Measurements from ENCODE around the gene SNTG2.

Gene SNTG2

GRCh38 chr2:1374287-1374686 is 423.6 kb downstream of the SNTG2 start:
- Histone ChIP-seq H3K9me3 (ENCODE audit: control insufficient read depth, insufficient read depth, low read length) (peaks cover 5% of the 10 kb centered on the region; the same call in 1 of the 2 replicates), H3K4me2 (ENCODE audit: low read length) (no peak overlapping the region)
- TF ChIP-seq, protein P1, sequence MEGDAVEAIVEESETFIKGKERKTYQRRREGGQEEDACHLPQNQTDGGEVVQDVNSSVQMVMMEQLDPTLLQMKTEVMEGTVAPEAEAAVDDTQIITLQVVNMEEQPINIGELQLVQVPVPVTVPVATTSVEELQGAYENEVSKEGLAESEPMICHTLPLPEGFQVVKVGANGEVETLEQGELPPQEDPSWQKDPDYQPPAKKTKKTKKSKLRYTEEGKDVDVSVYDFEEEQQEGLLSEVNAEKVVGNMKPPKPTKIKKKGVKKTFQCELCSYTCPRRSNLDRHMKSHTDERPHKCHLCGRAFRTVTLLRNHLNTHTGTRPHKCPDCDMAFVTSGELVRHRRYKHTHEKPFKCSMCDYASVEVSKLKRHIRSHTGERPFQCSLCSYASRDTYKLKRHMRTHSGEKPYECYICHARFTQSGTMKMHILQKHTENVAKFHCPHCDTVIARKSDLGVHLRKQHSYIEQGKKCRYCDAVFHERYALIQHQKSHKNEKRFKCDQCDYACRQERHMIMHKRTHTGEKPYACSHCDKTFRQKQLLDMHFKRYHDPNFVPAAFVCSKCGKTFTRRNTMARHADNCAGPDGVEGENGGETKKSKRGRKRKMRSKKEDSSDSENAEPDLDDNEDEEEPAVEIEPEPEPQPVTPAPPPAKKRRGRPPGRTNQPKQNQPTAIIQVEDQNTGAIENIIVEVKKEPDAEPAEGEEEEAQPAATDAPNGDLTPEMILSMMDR (IDR thresholded peaks at IDR 0.05; ENCODE audit: low read depth, low read length, poor library complexity, severe bottlenecking), result no peak
- no peak for TF ChIP-seq EZH2phosphoT487 (IDR thresholded peaks at IDR 0.05; ENCODE audit: borderline replicate concordance, low read length)

DNA sequence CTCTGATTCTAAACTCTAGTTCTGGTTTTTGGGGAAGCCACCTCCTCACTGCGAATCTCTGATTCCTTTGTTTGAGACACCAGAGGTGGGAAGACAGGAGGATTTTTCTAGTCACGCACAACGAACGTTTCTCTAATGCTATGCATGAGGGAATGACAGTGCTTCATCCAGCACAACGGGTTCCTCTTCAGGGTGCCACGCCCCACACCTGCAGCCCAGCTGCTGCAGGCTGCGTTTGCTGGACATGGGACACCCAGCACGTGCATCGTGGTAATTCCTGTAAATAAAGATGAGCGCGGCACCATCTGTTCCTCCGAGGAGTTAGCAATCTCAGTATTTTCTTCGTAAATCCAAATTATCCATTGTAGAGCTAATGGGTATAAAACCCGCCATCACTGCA is 425.1 kb downstream of the SNTG2 start:
- H4K20me1 ChIP-seq (ENCODE audit: control insufficient read depth, insufficient read depth, low read depth, low read length), result no peaks in the 10 kb centered on the region
- peaks cover 5% of the 10 kb centered on the region; the same call in 1 of the 2 replicates for H3K9me3 ChIP-seq (ENCODE audit: control insufficient read depth, insufficient read depth, low read length)
- no peaks in the 10 kb centered on the region for H3F3A ChIP-seq (ENCODE audit: control insufficient read depth, insufficient read depth)
- H3K4me3 ChIP-seq (ENCODE audit: low read length), result no peak overlapping the region
- H3K36me3 ChIP-seq (ENCODE audit: control insufficient read depth, low read length), result no peaks in the 10 kb centered on the region
- TF ChIP-seq, protein P1 (IDR thresholded peaks at IDR 0.05; ENCODE audit: low read depth, low read length, poor library complexity, severe bottlenecking), result no peak
- TF ChIP-seq EZH2phosphoT487 (IDR thresholded peaks at IDR 0.05; ENCODE audit: borderline replicate concordance, low read length), result no peak
- H3K9me2 ChIP-seq (replicated peaks; ENCODE audit: control insufficient read depth, low read length), result no peaks in the 10 kb centered on the region
- no peaks in the 10 kb centered on the region for H3K79me2 ChIP-seq (ENCODE audit: control insufficient read depth, low read length)
- no peak overlapping the region for H3K27ac ChIP-seq (ENCODE audit: low read depth, low read length)
- H3K27me3 ChIP-seq (ENCODE audit: control insufficient read depth, low read length), result no peaks in the 10 kb centered on the region
- no peaks in the 10 kb centered on the region for H3K4me1 ChIP-seq (ENCODE audit: control insufficient read depth, low read length)
- H3K4me2 ChIP-seq (ENCODE audit: low read length), result no peak overlapping the region

More at GRCh38 chr2:1374287-1374686, 423.6 kb downstream of the SNTG2 start:
- Histone ChIP-seq H3F3A (ENCODE audit: control insufficient read depth, insufficient read depth) (no peaks in the 10 kb centered on the region), H3K4me3 (ENCODE audit: low read length) (no peak overlapping the region), H3K4me1 (ENCODE audit: control insufficient read depth, low read length) (no peaks in the 10 kb centered on the region), H3K79me2 (ENCODE audit: control insufficient read depth, low read length) (no peaks in the 10 kb centered on the region), H3K9me2 (replicated peaks; ENCODE audit: control insufficient read depth, low read length) (no peaks in the 10 kb centered on the region), H4K20me1 (ENCODE audit: control insufficient read depth, insufficient read depth, low read depth, low read length) (no peaks in the 10 kb centered on the region), H3K27ac (ENCODE audit: low read depth, low read length) (no peak overlapping the region), H3K36me3 (ENCODE audit: control insufficient read depth, low read length) (no peaks in the 10 kb centered on the region), H3K27me3 (ENCODE audit: control insufficient read depth, low read length) (no peaks in the 10 kb centered on the region)

- Histone ChIP-seq H3K27me3 (ENCODE audit: control insufficient read depth, low read length) (no peaks in the 10 kb centered on the region), H3K27ac (ENCODE audit: low read depth, low read length) (no peak overlapping the region), H3K79me2 (ENCODE audit: control insufficient read depth, low read length) (no peaks in the 10 kb centered on the region), H3K4me3 (ENCODE audit: low read length) (no peak overlapping the region), H3K36me3 (ENCODE audit: control insufficient read depth, low read length) (no peaks in the 10 kb centered on the region), H3F3A (ENCODE audit: control insufficient read depth, insufficient read depth) (no peaks in the 10 kb centered on the region), H3K4me1 (ENCODE audit: control insufficient read depth, low read length) (no peaks in the 10 kb centered on the region), H3K9me3 (ENCODE audit: control insufficient read depth, insufficient read depth, low read length) (peaks cover 5% of the 10 kb centered on the region; the same call in 1 of the 2 replicates), H3K9me2 (replicated peaks; ENCODE audit: control insufficient read depth, low read length) (no peaks in the 10 kb centered on the region), H3K4me2 (ENCODE audit: low read length) (no peak overlapping the region), H4K20me1 (ENCODE audit: control insufficient read depth, insufficient read depth, low read depth, low read length) (no peaks in the 10 kb centered on the region)
- TF ChIP-seq EZH2phosphoT487 (IDR thresholded peaks at IDR 0.05; ENCODE audit: borderline replicate concordance, low read length), result no peak
- TF ChIP-seq, protein P1 (IDR thresholded peaks at IDR 0.05; ENCODE audit: low read depth, low read length, poor library complexity, severe bottlenecking), result no peak
Observed at GRCh38 chr2:1377473-1377872, 426.8 kb downstream of the SNTG2 start.

Measured in DOHH2 (cell line).